Esophagus squamous epithelium (tissue), 5 donors: ENCODE results near the gene CDKL4. TPM values are rescaled to one million over a fixed set of nuclear protein-coding genes. Genes with fewer than 3 reads are reported as not detected.

Source experiments
- DNase-seq: peaks from one replicate; lab custom pipeline; 2025; lab: John Stamatoyannopoulos, UW
- H3K27ac ChIP-seq, 4 donors: fragments of 200-600 bp; sonication (generic); one replicate each; pipeline ENCODE4 v1.5.1; 2016 to 2019; ENCODE audit warnings: mild to moderate bottlenecking in 1 of 4
- H3K27me3 ChIP-seq, 4 donors: fragments of 200-600 bp; sonication (generic); 1 replicate in 3 of 4; 2 replicates in 1 of 4; pipeline versions ENCODE4 v1.5.1 to v1.6.0; 2017 to 2021; ENCODE audit warnings: antibody characterized with exemption in 1 of 4
- H3K36me3 ChIP-seq, 3 donors: fragments of 200-600 bp; sonication (generic); one replicate each; pipeline ENCODE4 v1.5.1; 2016 to 2019
- H3K4me1 ChIP-seq, 3 donors: fragments of 200-600 bp; sonication (generic); one replicate each; pipeline ENCODE4 v1.5.1; 2017 to 2019
- H3K4me3 ChIP-seq, 4 donors: fragments of 200-600 bp; sonication (generic); 1 replicate in 3 of 4; 2 replicates in 1 of 4; pipeline ENCODE4 v1.5.1; 2016 to 2019; ENCODE audit warnings: mild to moderate bottlenecking in 2 of 4, moderate library complexity in 1 of 4
- H3K9me3 ChIP-seq, 3 donors: fragments of 200-600 bp; sonication (generic); one replicate each; pipeline ENCODE4 v1.5.1; 2016 to 2019
- POLR2A ChIP-seq, 4 donors: fragments of 450-650 bp; IDR thresholded peaks; one replicate each; pipeline ENCODE4 v1.6.1; 2017; ENCODE audit warnings: antibody characterized with exemption in 4 of 4, mild to moderate bottlenecking in 4 of 4, moderate library complexity in 3 of 4
- WGBS, 2 donors: methylation state at CpG; one replicate each; pipeline ENCODE4 v1.1.5; 2018; 5-methylcytosine and 5-hydroxymethylcytosine counted together
- intact Hi-C: fragments of 100-400 bp; cut with DNase I; formaldehyde crosslinking; loops from one replicate; pipeline ENCODE4 v1.15.0; 2022
- total RNA-seq, 4 donors: library from RNA; depleted of rRNA; stranded (reverse); fragments of >200 nt; gene quantifications; one replicate each; pipeline ENCODE4 v1.1.0, GENCODE V29; 2016
- TF ChIP-seq, protein P1 (sequence below), 6 experiments: fragments of 450-650 bp in 4 of 6; fragments of 200-600 bp in 2 of 6; sonication (generic) in 2 of 6; IDR thresholded peaks; one replicate each; pipeline ENCODE4 v1.5.1; 2016 to 2019; ENCODE audit warnings: antibody characterized with exemption in 6 of 6, mild to moderate bottlenecking in 4 of 6, moderate library complexity in 4 of 6
- donor health status: DM: yes; HTN: yes; CAD: no.

The CDKL4 gene
- total RNA-seq, 4 donors from 2014 or later: 0.38 TPM; not detected in 3

DNA sequence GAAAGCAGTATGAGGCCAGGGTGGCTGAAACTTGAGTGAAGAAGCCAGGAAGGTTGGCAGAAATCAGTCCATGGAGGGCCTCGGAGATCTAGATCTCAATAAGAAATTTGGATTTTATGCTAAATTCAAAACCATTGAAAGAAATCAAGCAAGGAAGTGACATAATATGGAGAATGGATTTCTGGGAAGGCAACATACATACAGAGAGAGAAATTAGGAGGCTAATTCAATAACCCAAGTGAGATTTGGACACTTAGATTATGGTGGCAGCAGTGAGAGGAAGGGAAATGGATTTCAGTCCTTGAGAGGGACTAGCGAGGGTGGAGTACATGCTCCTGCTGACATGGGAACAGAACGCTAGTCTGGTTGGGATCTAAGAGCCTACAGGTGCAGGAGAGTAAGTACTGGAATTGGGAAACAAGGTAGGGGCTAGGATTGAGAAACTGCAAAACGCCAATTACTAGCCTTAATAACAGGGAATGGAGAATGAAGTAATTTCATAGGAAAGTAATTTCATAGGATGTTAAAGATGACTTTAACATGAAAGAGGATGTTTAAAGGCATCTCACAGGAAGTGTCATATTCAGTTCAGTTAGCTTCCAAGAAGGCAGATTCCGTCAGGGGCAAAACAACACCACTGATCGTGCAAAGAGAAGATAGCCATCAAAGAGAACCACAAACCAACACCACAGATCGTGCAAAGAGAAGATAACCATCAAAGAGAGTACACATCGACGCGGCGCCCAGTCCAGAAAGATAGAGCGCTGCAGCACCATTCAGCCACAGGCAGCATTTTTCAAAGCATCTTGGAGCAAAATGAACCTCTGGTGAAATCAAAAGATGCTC lies 27.2 kb downstream of the CDKL4 start:
- TF ChIP-seq, protein P1, sequence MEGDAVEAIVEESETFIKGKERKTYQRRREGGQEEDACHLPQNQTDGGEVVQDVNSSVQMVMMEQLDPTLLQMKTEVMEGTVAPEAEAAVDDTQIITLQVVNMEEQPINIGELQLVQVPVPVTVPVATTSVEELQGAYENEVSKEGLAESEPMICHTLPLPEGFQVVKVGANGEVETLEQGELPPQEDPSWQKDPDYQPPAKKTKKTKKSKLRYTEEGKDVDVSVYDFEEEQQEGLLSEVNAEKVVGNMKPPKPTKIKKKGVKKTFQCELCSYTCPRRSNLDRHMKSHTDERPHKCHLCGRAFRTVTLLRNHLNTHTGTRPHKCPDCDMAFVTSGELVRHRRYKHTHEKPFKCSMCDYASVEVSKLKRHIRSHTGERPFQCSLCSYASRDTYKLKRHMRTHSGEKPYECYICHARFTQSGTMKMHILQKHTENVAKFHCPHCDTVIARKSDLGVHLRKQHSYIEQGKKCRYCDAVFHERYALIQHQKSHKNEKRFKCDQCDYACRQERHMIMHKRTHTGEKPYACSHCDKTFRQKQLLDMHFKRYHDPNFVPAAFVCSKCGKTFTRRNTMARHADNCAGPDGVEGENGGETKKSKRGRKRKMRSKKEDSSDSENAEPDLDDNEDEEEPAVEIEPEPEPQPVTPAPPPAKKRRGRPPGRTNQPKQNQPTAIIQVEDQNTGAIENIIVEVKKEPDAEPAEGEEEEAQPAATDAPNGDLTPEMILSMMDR (IDR thresholded peaks at IDR 0.05): no peak
- TF ChIP-seq POLR2A (IDR thresholded peaks at IDR 0.05): no peak
- Histone ChIP-seq H3K27me3 (no peaks in the 10 kb centered on the region), H3K9me3 (no peaks in the 10 kb centered on the region), H3K4me1 (no peaks in the 10 kb centered on the region), H3K36me3 (no peaks in the 10 kb centered on the region), H3K27ac (no peak overlapping the region), H3K4me3 (no peak overlapping the region)
- DNase-seq: no peak
- intact Hi-C loops: no loop called here
- WGBS, 2 donors: 61 to 66% methylated on average over 12 of the region's 12 CpGs

DNA sequence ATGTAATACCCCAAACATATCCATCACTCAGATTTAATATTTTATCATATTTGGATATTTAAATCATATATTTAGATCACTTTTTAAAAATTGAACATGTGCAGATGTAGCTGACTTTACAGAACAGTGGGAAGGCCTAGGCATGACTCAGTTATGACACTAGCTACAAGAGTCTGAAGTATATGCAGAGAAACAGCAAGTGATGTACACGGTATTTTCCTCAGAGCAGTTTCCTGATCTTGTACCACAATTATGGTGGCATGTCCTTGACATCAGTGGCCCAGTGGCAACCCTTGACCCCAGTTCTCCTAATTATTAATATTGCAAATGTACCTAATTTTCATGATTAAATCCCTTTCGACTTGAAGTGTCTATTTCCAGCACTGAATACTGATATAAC lies 28.2 kb downstream of the CDKL4 start:
- Histone ChIP-seq H3K9me3 (no peaks in the 10 kb centered on the region), H3K4me1 (no peaks in the 10 kb centered on the region), H3K27ac (no peak overlapping the region), H3K4me3 (no peak overlapping the region), H3K36me3 (no peaks in the 10 kb centered on the region), H3K27me3 (no peaks in the 10 kb centered on the region)
- TF ChIP-seq, protein P1 (IDR thresholded peaks at IDR 0.05): no peak
- TF ChIP-seq POLR2A (IDR thresholded peaks at IDR 0.05): no peak
- intact Hi-C loops: no loop called here
- DNase-seq: no peak
- WGBS, 2 donors: 72 to 75% methylated on average over 2 of the region's 2 CpGs

DNA sequence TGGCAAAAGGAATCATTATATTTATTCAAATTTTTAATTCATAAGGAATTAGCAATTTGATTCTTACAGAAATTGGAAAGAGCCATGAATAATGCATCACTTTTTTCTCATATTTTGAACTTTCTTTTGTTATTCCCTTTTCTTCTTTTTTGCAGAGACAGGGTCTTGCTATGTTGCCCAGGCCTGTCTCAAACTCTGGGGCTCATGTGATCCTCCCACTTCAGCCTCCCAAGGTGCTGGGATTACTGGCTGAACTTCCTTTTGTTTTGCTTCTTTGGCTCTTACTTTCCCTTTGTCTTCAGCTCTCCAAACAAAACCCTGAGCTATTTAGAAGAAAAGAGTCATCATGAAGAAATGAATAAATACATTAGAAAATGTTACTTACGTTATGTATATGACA lies 30.8 kb downstream of the CDKL4 start:
- TF ChIP-seq, protein P1 (IDR thresholded peaks at IDR 0.05): no peak
- no peak for TF ChIP-seq POLR2A (IDR thresholded peaks at IDR 0.05)
- DNase-seq: no peak
- Histone ChIP-seq H3K9me3 (no peaks in the 10 kb centered on the region), H3K27ac (no peak overlapping the region), H3K36me3 (no peaks in the 10 kb centered on the region), H3K4me1 (no peaks in the 10 kb centered on the region), H3K27me3 (no peaks in the 10 kb centered on the region), H3K4me3 (no peak overlapping the region)
- 95 to 100% methylated on average over 1 of the region's 1 CpG for WGBS, 2 donors
- intact Hi-C loops: no loop called here

DNA sequence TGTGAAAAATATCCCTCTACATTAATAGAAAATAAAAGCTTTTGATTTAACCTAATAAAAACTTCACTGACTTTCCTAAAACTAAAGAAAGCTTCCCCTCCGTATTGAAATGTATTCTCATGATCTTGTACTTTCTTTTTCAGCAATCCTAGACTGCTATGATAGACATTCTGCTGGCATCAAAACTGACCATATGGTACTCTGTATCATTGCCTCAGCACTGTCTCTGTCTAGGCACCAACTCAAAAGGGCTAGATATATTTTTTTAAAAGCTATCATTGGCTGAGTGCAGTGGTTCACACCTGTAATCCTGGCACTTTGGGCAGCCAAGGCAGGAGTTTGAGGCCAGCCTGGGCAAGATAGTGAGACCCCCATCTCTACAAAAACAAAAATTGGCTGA lies 32.9 kb downstream of the CDKL4 start:
- no peak for DNase-seq
- intact Hi-C loops: no loop called here
- 74 to 85% methylated on average over 1 of the region's 1 CpG for WGBS, 2 donors
- no peak overlapping the region for H3K4me3 ChIP-seq
- no peak overlapping the region for H3K27ac ChIP-seq
- H3K9me3 ChIP-seq: no peaks in the 10 kb centered on the region
- TF ChIP-seq, protein P1 (IDR thresholded peaks at IDR 0.05): no peak
- no peak for TF ChIP-seq POLR2A (IDR thresholded peaks at IDR 0.05)
- no peaks in the 10 kb centered on the region for H3K27me3 ChIP-seq
- no peaks in the 10 kb centered on the region for H3K4me1 ChIP-seq
- no peaks in the 10 kb centered on the region for H3K36me3 ChIP-seq

DNA sequence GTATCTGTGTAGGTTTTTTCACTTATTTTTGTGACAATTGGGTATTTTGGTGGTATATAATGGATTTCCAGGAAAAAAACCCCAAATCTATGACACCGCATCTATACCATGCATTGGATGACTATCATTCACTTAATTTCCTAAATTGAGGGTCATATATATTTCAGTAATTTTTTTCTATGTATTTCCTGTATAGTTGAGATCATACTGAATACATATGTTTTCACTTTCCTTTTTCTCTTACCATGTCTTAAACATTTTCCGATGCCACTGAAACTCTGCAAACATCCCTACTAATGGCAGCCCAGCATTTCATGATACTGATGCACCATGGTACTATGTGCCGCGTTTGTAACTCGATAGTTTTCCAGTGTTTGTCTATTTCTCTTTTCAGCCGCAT lies 40.4 kb downstream of the CDKL4 start:
- H3K27ac ChIP-seq: no peak overlapping the region
- no peaks in the 10 kb centered on the region for H3K27me3 ChIP-seq
- intact Hi-C loops: no loop called here
- DNase-seq: no peak
- TF ChIP-seq, protein P1 (IDR thresholded peaks at IDR 0.05): no peak
- no peak for TF ChIP-seq POLR2A (IDR thresholded peaks at IDR 0.05)
- WGBS, 2 donors: 91 to 94% methylated on average over 5 of the region's 6 CpGs
- H3K4me3 ChIP-seq: no peak overlapping the region
- no peaks in the 10 kb centered on the region for H3K4me1 ChIP-seq
- no peaks in the 10 kb centered on the region for H3K36me3 ChIP-seq
- no peaks in the 10 kb centered on the region for H3K9me3 ChIP-seq
